HepG2 (cell line): ENCODE measurements around the gene EIF3L. TPM values are rescaled to one million over a fixed set of nuclear protein-coding genes. Genes with fewer than 3 reads are reported as not detected.

Experiments
- AHR ChIP-seq: IDR thresholded peaks from 2 replicates; pipeline ENCODE4 v1.6.1; 2018; ENCODE audit warnings: missing genetic modification reagents, missing compliant biosample characterization
- ATF3 ChIP-seq: sonication (generic); formaldehyde crosslinking; IDR thresholded peaks from 2 replicates; pipeline ENCODE4 v1.4.0; 2020; ENCODE audit warnings: missing genetic modification reagents
- CC2D1A ChIP-seq: sonication (generic); formaldehyde crosslinking; IDR thresholded peaks from 2 replicates; pipeline ENCODE4 v1.8.1; 2023; ENCODE audit warnings: mild to moderate bottlenecking, missing genetic modification reagents
- ETV5 ChIP-seq: IDR thresholded peaks from 2 replicates; pipeline ENCODE4 v1.6.1; 2018; ENCODE audit warnings: missing biosample characterization, missing genetic modification reagents, inconsistent platforms, borderline replicate concordance
- GTF2F1 ChIP-seq: fragments of 150-350 bp; IDR thresholded peaks from 2 replicates; pipeline ENCODE4 v1.6.1; 2014; ENCODE audit warnings: low read length
- GZF1 ChIP-seq: sonication (generic); formaldehyde crosslinking; IDR thresholded peaks from 2 replicates; pipeline ENCODE4 v1.5.1; 2020; ENCODE audit warnings: mild to moderate bottlenecking, missing genetic modification reagents
- HDAC2 ChIP-seq: sonication (generic); formaldehyde crosslinking; IDR thresholded peaks from 2 replicates; pipeline ENCODE4 v1.4.0; 2020; ENCODE audit warnings: missing genetic modification reagents
- ISX ChIP-seq: sonication (generic); formaldehyde crosslinking; conservative IDR thresholded peaks from 2 replicates; pipeline ENCODE4 v1.5.0; 2020; ENCODE audit warnings: missing genetic modification reagents
- SMAD3 ChIP-seq: sonication (generic); formaldehyde crosslinking; IDR thresholded peaks from 2 replicates; pipeline ENCODE4 v1.4.0; 2020; ENCODE audit warnings: missing genetic modification reagents
- ZNF18 ChIP-seq: sonication (generic); formaldehyde crosslinking; IDR thresholded peaks from 2 replicates; pipeline ENCODE4 v1.8.0; 2022; ENCODE audit warnings: mild to moderate bottlenecking, missing genetic modification reagents; ENCODE audit not compliant: insufficient replicate concordance
- ZNF253 ChIP-seq: sonication (generic); formaldehyde crosslinking; IDR thresholded peaks from 2 replicates; pipeline ENCODE4 v1.8.0; 2022; ENCODE audit warnings: mild to moderate bottlenecking, missing genetic modification reagents, borderline replicate concordance
- ZNF329 ChIP-seq: sonication (generic); formaldehyde crosslinking; IDR thresholded peaks from 2 replicates; pipeline ENCODE4 v1.9.0; 2021; ENCODE audit warnings: low read depth, mild to moderate bottlenecking, missing genetic modification reagents
- ZNF550 ChIP-seq: sonication (generic); formaldehyde crosslinking; IDR thresholded peaks from 2 replicates; pipeline ENCODE4 v1.4.0; 2020; ENCODE audit warnings: mild to moderate bottlenecking, missing genetic modification reagents, borderline replicate concordance
- ZNF704 ChIP-seq: sonication (generic); formaldehyde crosslinking; IDR thresholded peaks from 2 replicates; pipeline ENCODE4 v1.8.1; 2023; ENCODE audit warnings: mild to moderate bottlenecking, inconsistent platforms, moderate library complexity, missing genetic modification reagents, borderline replicate concordance
- ZNF746 ChIP-seq: sonication (generic); formaldehyde crosslinking; IDR thresholded peaks from 2 replicates; pipeline ENCODE4 v1.8.0; 2022; ENCODE audit warnings: mild to moderate bottlenecking, missing genetic modification reagents
- polyA plus RNA-seq, 8 experiments: library from polyadenylated mRNA; depleted of rRNA in 3 of 8; stranded (reverse) in 7 of 8; unstranded in 1 of 8; fragments of >200 nt; fragmentation: Illumina TruSeq in 4 of 8; extraction: Trizol in 4 of 8; gene quantifications; 2 replicates each; pipeline versions ENCODE4 v1.2.1 to v1.2.3, GENCODE V29; 2011 to 2016; ENCODE audit warnings: low read depth in 4 of 8, missing spikeins in 1 of 8, mixed read lengths in 1 of 8; ENCODE audit not compliant: insufficient read depth in 1 of 8
- total RNA-seq, 5 experiments: library from RNA; depleted of rRNA; stranded (reverse); fragments of >200 nt; fragmentation: Illumina TruSeq; extraction: Trizol; gene quantifications; 2 replicates each; pipeline ENCODE4 v1.2.3, GENCODE V29; 2016; ENCODE audit warnings: low read depth in 1 of 5
- TF ChIP-seq, protein P1 (sequence below): sonication (generic); formaldehyde crosslinking; IDR thresholded peaks from 2 replicates; pipeline ENCODE4 v1.5.1; 2020; ENCODE audit warnings: mild to moderate bottlenecking, missing genetic modification reagents, moderate library complexity
- TF ChIP-seq, protein P2 (sequence below): sonication (generic); formaldehyde crosslinking; IDR thresholded peaks from 2 replicates; pipeline ENCODE4 v1.4.0; 2020; ENCODE audit warnings: low read depth, mild to moderate bottlenecking, missing genetic modification reagents

EIF3L gene
- total and polyA plus RNA-seq, 2 of the 13 experiments (the other 11 are each of a cell fraction or from before 2014, with no cell fraction given) = 514 to 793 TPM

DNA sequence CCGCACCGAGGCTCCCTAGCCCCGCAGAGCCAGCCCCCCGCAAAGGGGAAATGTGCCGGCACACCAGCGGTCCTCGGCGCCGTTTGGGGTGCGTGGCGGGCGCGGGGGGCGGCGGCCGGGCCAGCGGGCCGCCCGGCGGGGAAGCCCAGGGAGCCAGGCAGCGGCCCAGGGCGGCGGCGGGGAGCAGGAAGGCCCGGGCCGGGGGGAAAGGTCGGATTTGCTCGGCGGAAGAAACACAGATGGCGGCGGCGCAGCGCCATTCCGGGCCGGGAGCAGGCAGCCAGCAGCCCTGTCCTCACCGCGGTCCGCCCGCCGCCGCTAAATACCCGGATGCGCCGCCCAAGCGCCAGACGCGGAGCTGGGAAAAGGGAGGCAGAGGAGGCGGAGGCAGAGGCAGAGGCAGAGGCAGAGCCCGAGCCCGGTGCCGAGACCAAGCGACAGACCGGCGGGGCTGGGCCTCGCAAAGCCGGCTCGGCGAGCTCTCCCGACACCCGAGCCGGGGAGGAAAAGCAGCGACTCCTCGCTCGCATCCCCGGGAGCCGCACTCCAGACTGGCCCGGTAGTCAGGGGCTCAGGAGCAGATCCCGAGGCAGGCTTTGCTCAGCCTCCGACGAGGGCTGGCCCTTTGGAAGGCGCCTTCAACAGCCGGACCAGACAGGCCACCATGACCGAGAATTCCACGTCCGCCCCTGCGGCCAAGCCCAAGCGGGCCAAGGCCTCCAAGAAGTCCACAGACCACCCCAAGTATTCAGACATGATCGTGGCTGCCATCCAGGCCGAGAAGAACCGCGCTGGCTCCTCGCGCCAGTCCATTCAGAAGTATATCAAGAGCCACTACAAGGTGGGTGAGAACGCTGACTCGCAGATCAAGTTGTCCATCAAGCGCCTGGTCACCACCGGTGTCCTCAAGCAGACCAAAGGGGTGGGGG, 44.1 kb upstream of the EIF3L start (continued):
- TF ChIP-seq, protein P1, sequence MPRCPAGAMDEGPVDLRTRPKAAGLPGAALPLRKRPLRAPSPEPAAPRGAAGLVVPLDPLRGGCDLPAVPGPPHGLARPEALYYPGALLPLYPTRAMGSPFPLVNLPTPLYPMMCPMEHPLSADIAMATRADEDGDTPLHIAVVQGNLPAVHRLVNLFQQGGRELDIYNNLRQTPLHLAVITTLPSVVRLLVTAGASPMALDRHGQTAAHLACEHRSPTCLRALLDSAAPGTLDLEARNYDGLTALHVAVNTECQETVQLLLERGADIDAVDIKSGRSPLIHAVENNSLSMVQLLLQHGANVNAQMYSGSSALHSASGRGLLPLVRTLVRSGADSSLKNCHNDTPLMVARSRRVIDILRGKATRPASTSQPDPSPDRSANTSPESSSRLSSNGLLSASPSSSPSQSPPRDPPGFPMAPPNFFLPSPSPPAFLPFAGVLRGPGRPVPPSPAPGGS (CRISPR knock-in tag) = no peak; the same call in none of the 2 replicates
- TF ChIP-seq ATF3 = peak; percentile 75; the same call in 1 of the 2 replicates
- no peak for TF ChIP-seq ISX (CRISPR knock-in tag)
- TF ChIP-seq ZNF704 (CRISPR knock-in tag) = 0 out of 2 replicates have a peak, but pooled peaks have one; percentile 69
- TF ChIP-seq ZNF18 (CRISPR knock-in tag) = no peak
- TF ChIP-seq ZNF253 (CRISPR knock-in tag) = no peak
- TF ChIP-seq GTF2F1 = peak; percentile 78
- no peak; the same call in 1 of the 2 replicates for TF ChIP-seq ZNF746 (CRISPR knock-in tag)
- TF ChIP-seq AHR (CRISPR knock-in tag) = no peak; the same call in 1 of the 2 replicates
- peak; percentile 59 for TF ChIP-seq ETV5 (CRISPR knock-in tag)
- TF ChIP-seq GZF1 (CRISPR knock-in tag) = peak; percentile 51; the same call in 1 of the 2 replicates
- TF ChIP-seq SMAD3 (CRISPR knock-in tag) = peak; percentile 11; the same call in 1 of the 2 replicates
- TF ChIP-seq ZNF550 (CRISPR knock-in tag) = no peak
- TF ChIP-seq ZNF329 = peak; percentile 75
- TF ChIP-seq, protein P2, sequence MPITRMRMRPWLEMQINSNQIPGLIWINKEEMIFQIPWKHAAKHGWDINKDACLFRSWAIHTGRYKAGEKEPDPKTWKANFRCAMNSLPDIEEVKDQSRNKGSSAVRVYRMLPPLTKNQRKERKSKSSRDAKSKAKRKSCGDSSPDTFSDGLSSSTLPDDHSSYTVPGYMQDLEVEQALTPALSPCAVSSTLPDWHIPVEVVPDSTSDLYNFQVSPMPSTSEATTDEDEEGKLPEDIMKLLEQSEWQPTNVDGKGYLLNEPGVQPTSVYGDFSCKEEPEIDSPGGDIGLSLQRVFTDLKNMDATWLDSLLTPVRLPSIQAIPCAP (CRISPR knock-in tag) = no peak
- peak; percentile 51; the same call in 1 of the 2 replicates for TF ChIP-seq HDAC2 (CRISPR knock-in tag)
- TF ChIP-seq CC2D1A (CRISPR knock-in tag) = no peak
